ENCODE data around the gene PPIG. TPM values are rescaled to one million over a fixed set of nuclear protein-coding genes. Genes with fewer than 3 reads are reported as not detected.

The PPIG gene
- total RNA-seq, 1 donor from 2014 or later: 48.1 TPM

- Histone ChIP-seq H3K36me3 (no peaks in the 10 kb centered on the region), H3K4me1 (no peaks in the 10 kb centered on the region), H3K9me3 (no peaks in the 10 kb centered on the region), H3K4me3 (no peak overlapping the region), H3K27me3 (no peaks in the 10 kb centered on the region), H3K27ac (no peak overlapping the region)
- intact Hi-C loops (cut with DNase I): no loop called here
- no peak for DNase-seq (ENCODE audit: extremely low spot score in 2 of 2)
- TF ChIP-seq, protein P1, sequence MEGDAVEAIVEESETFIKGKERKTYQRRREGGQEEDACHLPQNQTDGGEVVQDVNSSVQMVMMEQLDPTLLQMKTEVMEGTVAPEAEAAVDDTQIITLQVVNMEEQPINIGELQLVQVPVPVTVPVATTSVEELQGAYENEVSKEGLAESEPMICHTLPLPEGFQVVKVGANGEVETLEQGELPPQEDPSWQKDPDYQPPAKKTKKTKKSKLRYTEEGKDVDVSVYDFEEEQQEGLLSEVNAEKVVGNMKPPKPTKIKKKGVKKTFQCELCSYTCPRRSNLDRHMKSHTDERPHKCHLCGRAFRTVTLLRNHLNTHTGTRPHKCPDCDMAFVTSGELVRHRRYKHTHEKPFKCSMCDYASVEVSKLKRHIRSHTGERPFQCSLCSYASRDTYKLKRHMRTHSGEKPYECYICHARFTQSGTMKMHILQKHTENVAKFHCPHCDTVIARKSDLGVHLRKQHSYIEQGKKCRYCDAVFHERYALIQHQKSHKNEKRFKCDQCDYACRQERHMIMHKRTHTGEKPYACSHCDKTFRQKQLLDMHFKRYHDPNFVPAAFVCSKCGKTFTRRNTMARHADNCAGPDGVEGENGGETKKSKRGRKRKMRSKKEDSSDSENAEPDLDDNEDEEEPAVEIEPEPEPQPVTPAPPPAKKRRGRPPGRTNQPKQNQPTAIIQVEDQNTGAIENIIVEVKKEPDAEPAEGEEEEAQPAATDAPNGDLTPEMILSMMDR (IDR thresholded peaks at IDR 0.05): no peak
Measured at GRCh38 chr2:169670215-169670651, 86.1 kb downstream of the PPIG start.

DNA sequence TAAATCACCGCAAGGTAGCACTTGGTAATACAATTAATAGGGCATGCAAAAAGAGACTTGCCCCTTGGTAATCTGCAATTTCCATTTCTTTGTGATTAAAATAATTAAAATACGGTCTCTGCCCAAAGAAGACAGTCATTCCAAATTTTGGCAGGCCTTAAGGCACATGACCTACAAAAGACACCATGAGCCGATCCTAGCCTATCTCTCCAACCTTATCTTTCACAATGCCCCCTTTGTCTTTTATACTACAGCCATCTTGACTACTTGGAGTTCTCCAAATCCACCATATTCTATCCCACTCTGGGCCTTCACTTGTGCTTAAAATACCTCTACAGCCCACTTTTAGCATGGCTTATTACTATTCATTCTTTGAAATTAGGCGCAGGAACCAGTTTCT, 86.8 kb downstream of the PPIG start:
- intact Hi-C loops (cut with DNase I): no loop called here
- TF ChIP-seq POLR2A (IDR thresholded peaks at IDR 0.05): no peak
- TF ChIP-seq POLR2AphosphoS5 (IDR thresholded peaks at IDR 0.05; ENCODE audit: insufficient read depth in 1 of 2, low read depth in 1 of 2): no peak
- TF ChIP-seq, protein P1 (IDR thresholded peaks at IDR 0.05): no peak

DNA sequence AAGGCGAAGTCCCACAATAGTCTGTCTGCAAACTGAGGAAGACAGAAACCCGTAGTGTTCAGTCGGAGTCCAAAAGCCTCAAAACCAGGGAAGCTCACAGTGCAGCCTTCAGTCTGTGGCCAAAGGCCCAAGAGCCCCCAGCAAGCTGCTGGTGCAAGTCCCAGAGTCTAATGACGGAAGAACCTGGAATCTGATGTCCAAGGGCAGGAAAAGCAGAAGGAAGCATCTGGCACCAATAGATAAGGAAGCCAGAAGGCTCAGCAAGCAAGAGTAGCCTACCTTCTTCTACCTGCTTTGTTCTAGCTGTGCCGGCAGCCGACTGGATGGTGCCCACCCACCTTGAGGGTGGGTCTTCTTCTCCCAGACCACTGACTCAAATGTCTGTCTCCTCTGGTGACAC, 88.3 kb downstream of the PPIG start:
- no peak for DNase-seq (ENCODE audit: extremely low spot score in 2 of 2)
- no peak overlapping the region for H3K27ac ChIP-seq
- H3K4me3 ChIP-seq: no peak overlapping the region
- no peaks in the 10 kb centered on the region for H3K36me3 ChIP-seq
- TF ChIP-seq POLR2A (IDR thresholded peaks at IDR 0.05): no peak
- no peak for TF ChIP-seq POLR2AphosphoS5 (IDR thresholded peaks at IDR 0.05; ENCODE audit: insufficient read depth in 1 of 2, low read depth in 1 of 2)
- TF ChIP-seq, protein P1 (IDR thresholded peaks at IDR 0.05): no peak
- no peaks in the 10 kb centered on the region for H3K27me3 ChIP-seq
- H3K4me1 ChIP-seq: no peaks in the 10 kb centered on the region
- intact Hi-C loops (cut with DNase I): no loop called here
- no peaks in the 10 kb centered on the region for H3K9me3 ChIP-seq

More for the DNA sequence above, 86.8 kb downstream of the PPIG start:
- no peak for DNase-seq (ENCODE audit: extremely low spot score in 2 of 2)
- Histone ChIP-seq H3K9me3 (no peaks in the 10 kb centered on the region), H3K36me3 (no peaks in the 10 kb centered on the region), H3K4me3 (no peak overlapping the region), H3K27ac (no peak overlapping the region), H3K27me3 (no peaks in the 10 kb centered on the region), H3K4me1 (no peaks in the 10 kb centered on the region)

DNA sequence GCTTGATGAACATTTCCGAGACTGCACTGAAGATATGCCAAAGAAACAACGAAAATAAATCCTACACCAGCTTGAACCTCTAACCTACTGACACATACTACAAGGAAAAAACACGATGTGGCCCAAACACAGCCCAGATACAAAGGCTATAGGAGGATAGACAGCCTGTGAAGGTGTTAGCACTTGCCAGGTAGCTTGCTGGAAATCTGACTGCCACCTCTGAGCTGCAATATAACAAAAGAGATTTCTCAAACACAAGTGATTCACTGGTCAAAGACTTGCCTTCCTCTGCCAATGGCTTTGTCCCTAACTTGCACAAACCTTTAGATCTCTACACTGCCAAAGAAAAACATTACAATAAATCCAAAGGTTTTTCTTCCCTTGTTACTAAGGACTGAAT, 89.0 kb downstream of the PPIG start:
- no peak overlapping the region for H3K4me3 ChIP-seq
- H3K27me3 ChIP-seq: no peaks in the 10 kb centered on the region
- H3K27ac ChIP-seq: no peak overlapping the region
- H3K9me3 ChIP-seq: no peaks in the 10 kb centered on the region
- H3K36me3 ChIP-seq: no peaks in the 10 kb centered on the region
- no peaks in the 10 kb centered on the region for H3K4me1 ChIP-seq
- TF ChIP-seq, protein P1 (IDR thresholded peaks at IDR 0.05): no peak
- TF ChIP-seq POLR2AphosphoS5 (IDR thresholded peaks at IDR 0.05; ENCODE audit: insufficient read depth in 1 of 2, low read depth in 1 of 2): no peak
- TF ChIP-seq POLR2A (IDR thresholded peaks at IDR 0.05): no peak
- intact Hi-C loops (cut with DNase I): no loop called here
- DNase-seq (ENCODE audit: extremely low spot score in 2 of 2): no peak

DNA sequence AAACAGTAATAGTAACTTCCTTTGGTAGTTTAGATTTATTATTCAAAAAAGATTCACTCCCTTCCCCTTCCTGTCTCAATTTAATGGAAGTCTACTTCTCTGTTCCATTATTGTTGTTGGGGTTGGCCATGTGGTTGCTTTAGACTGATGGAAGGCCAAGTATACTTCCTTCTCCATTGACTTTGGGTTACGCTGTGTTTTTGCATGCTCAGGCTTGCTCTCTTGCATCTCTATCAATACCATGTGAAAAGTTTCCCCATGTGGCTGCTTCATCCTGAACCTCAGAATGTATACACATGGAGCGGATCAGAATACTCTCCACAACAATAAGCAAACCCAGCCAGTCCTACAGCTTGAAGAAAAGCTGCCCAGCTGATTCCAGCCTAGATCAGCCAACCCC, 89.8 kb downstream of the PPIG start:
- Histone ChIP-seq H3K36me3 (no peaks in the 10 kb centered on the region), H3K27me3 (no peaks in the 10 kb centered on the region), H3K27ac (no peak overlapping the region), H3K4me3 (no peak overlapping the region), H3K9me3 (no peaks in the 10 kb centered on the region), H3K4me1 (no peaks in the 10 kb centered on the region)
- intact Hi-C loops (cut with DNase I): no loop called here
- DNase-seq (ENCODE audit: extremely low spot score in 2 of 2): no peak
- TF ChIP-seq POLR2A (IDR thresholded peaks at IDR 0.05) (no peak), POLR2AphosphoS5 (IDR thresholded peaks at IDR 0.05; ENCODE audit: insufficient read depth in 1 of 2, low read depth in 1 of 2) (no peak)
- TF ChIP-seq, protein P1 (IDR thresholded peaks at IDR 0.05): no peak
